Central memory CD8-positive, alpha-beta T cell (primary cell): ENCODE data around the gene CAMK2B.

Experiments
- ATAC-seq: fragments of 150-1000 bp; cut with Tn5 transposase; replicated peaks from 2 replicates; pipeline ENCODE4 v1.10.0; 2022; ENCODE audit warnings: mild to moderate bottlenecking, moderate FRiP score, moderate number of reproducible peaks; ENCODE audit not compliant: poor library complexity, severe bottlenecking; ENCODE audit errors: extremely low read depth
- DNase-seq, 2 donors: peaks; one replicate each; pipeline ENCODE4 v3.0.0; 2021; ENCODE audit warnings: low spot score in 2 of 2
- H3K27ac Mint-ChIP-seq: one replicate; pipeline ENCODE4 v1.8.0; 2022; ENCODE audit warnings: low read depth, mild to moderate bottlenecking, moderate library complexity, mixed read lengths
- H3K27me3 Mint-ChIP-seq: one replicate; pipeline ENCODE4 v1.8.0; 2022; ENCODE audit warnings: mixed read lengths
- H3K36me3 Mint-ChIP-seq: one replicate; pipeline ENCODE4 v1.8.0; 2022; ENCODE audit warnings: mild to moderate bottlenecking, moderate library complexity, mixed read lengths; ENCODE audit not compliant: insufficient read depth
- H3K4me1 Mint-ChIP-seq: one replicate; pipeline ENCODE4 v1.8.0; 2022; ENCODE audit warnings: mixed read lengths
- H3K4me3 Mint-ChIP-seq: one replicate; pipeline ENCODE4 v1.8.0; 2022; ENCODE audit warnings: mild to moderate bottlenecking, moderate library complexity, mixed read lengths
- H3K9me3 Mint-ChIP-seq: one replicate; pipeline ENCODE4 v1.8.0; 2022; ENCODE audit warnings: mixed read lengths

The CAMK2B gene

GRCh38 chr7:44292876-44293560 lies 32.4 kb downstream of the CAMK2B start:
- no peak overlapping the region for H3K4me3 Mint-ChIP-seq
- H3K27ac Mint-ChIP-seq, result no peak overlapping the region
- H3K9me3 Mint-ChIP-seq, result no peaks in the 10 kb centered on the region
- peaks cover 2% of the 10 kb centered on the region for H3K36me3 Mint-ChIP-seq
- H3K27me3 Mint-ChIP-seq, result peaks cover 86% of the 10 kb centered on the region
- ATAC-seq (no peak), DNase-seq (peak; percentile 1 to 9)
- H3K4me1 Mint-ChIP-seq, result no peaks in the 10 kb centered on the region

GRCh38 chr7:44292420-44292817 lies 33.0 kb downstream of the CAMK2B start:
- DNase-seq (peak in 1 of 2 donors; percentile 1), ATAC-seq (no peak)
- H3K27me3 Mint-ChIP-seq, result peaks cover 80% of the 10 kb centered on the region
- no peaks in the 10 kb centered on the region for H3K4me1 Mint-ChIP-seq
- peaks cover 2% of the 10 kb centered on the region for H3K36me3 Mint-ChIP-seq
- H3K9me3 Mint-ChIP-seq, result no peaks in the 10 kb centered on the region
- no peak overlapping the region for H3K27ac Mint-ChIP-seq
- no peak overlapping the region for H3K4me3 Mint-ChIP-seq

- DNase-seq (peak; percentile 3 to 7), ATAC-seq (no peak)
- no peaks in the 10 kb centered on the region for H3K4me1 Mint-ChIP-seq
- peaks cover 2% of the 10 kb centered on the region for H3K36me3 Mint-ChIP-seq
- H3K27ac Mint-ChIP-seq, result no peak overlapping the region
- H3K27me3 Mint-ChIP-seq, result peaks cover 75% of the 10 kb centered on the region
- no peak overlapping the region for H3K4me3 Mint-ChIP-seq
- no peaks in the 10 kb centered on the region for H3K9me3 Mint-ChIP-seq
Observed at GRCh38 chr7:44291733-44292419, 33.5 kb downstream of the CAMK2B start.

- Mint-ChIP-seq H3K27ac (no peak overlapping the region), H3K36me3 (peaks cover 2% of the 10 kb centered on the region), H3K9me3 (no peaks in the 10 kb centered on the region), H3K4me1 (no peaks in the 10 kb centered on the region), H3K4me3 (no peak overlapping the region), H3K27me3 (peaks cover 68% of the 10 kb centered on the region)
- peak in 1 of 2 donors; percentile 12 for DNase-seq
- no peak for ATAC-seq
Observed at GRCh38 chr7:44291066-44291732, 34.2 kb downstream of the CAMK2B start.

GRCh38 chr7:44290252-44290620 lies 35.2 kb downstream of the CAMK2B start:
- no peak overlapping the region for H3K27ac Mint-ChIP-seq
- no peaks in the 10 kb centered on the region for H3K9me3 Mint-ChIP-seq
- peaks cover 59% of the 10 kb centered on the region for H3K27me3 Mint-ChIP-seq
- H3K36me3 Mint-ChIP-seq, result peaks cover 2% of the 10 kb centered on the region
- no peaks in the 10 kb centered on the region for H3K4me1 Mint-ChIP-seq
- ATAC-seq, result no peak
- no peak for DNase-seq
- H3K4me3 Mint-ChIP-seq, result no peak overlapping the region

- peaks cover 2% of the 10 kb centered on the region for H3K36me3 Mint-ChIP-seq
- H3K9me3 Mint-ChIP-seq, result no peaks in the 10 kb centered on the region
- no peak for ATAC-seq
- H3K4me3 Mint-ChIP-seq, result no peak overlapping the region
- no peak for DNase-seq
- no peak overlapping the region for H3K27ac Mint-ChIP-seq
- H3K4me1 Mint-ChIP-seq, result no peaks in the 10 kb centered on the region
- H3K27me3 Mint-ChIP-seq, result peaks cover 53% of the 10 kb centered on the region
Observed at GRCh38 chr7:44289341-44290251, 35.8 kb downstream of the CAMK2B start.

GRCh38 chr7:44288811-44289340 lies 36.5 kb downstream of the CAMK2B start:
- Mint-ChIP-seq H3K9me3 (no peaks in the 10 kb centered on the region), H3K4me3 (no peak overlapping the region), H3K27me3 (peaks cover 46% of the 10 kb centered on the region), H3K27ac (no peak overlapping the region), H3K36me3 (peaks cover 4% of the 10 kb centered on the region), H3K4me1 (no peaks in the 10 kb centered on the region)
- DNase-seq, result no peak
- no peak for ATAC-seq

GRCh38 chr7:44288381-44288685 lies 37.1 kb downstream of the CAMK2B start:
- ATAC-seq (no peak), DNase-seq (no peak)
- no peaks in the 10 kb centered on the region for H3K4me1 Mint-ChIP-seq
- peaks cover 41% of the 10 kb centered on the region for H3K27me3 Mint-ChIP-seq
- no peak overlapping the region for H3K4me3 Mint-ChIP-seq
- H3K36me3 Mint-ChIP-seq, result peaks cover 4% of the 10 kb centered on the region
- H3K27ac Mint-ChIP-seq, result no peak overlapping the region
- H3K9me3 Mint-ChIP-seq, result no peaks in the 10 kb centered on the region

GRCh38 chr7:44287488-44288380 lies 37.7 kb downstream of the CAMK2B start:
- no peak for DNase-seq
- Mint-ChIP-seq H3K27me3 (peaks cover 35% of the 10 kb centered on the region), H3K36me3 (peaks cover 4% of the 10 kb centered on the region), H3K9me3 (no peaks in the 10 kb centered on the region), H3K4me3 (no peak overlapping the region), H3K27ac (peak overlapping the region; percentile 37), H3K4me1 (no peaks in the 10 kb centered on the region)
- no peak for ATAC-seq

GRCh38 chr7:44286618-44287487 lies 38.5 kb downstream of the CAMK2B start:
- no peaks in the 10 kb centered on the region for H3K9me3 Mint-ChIP-seq
- H3K27ac Mint-ChIP-seq, result peak overlapping the region; percentile 37
- H3K4me1 Mint-ChIP-seq, result no peaks in the 10 kb centered on the region
- peaks cover 26% of the 10 kb centered on the region for H3K27me3 Mint-ChIP-seq
- no peak for DNase-seq
- ATAC-seq, result no peak
- H3K36me3 Mint-ChIP-seq, result peaks cover 2% of the 10 kb centered on the region
- no peak overlapping the region for H3K4me3 Mint-ChIP-seq

- Mint-ChIP-seq H3K27me3 (peaks cover 19% of the 10 kb centered on the region), H3K4me1 (no peaks in the 10 kb centered on the region), H3K4me3 (no peak overlapping the region), H3K9me3 (no peaks in the 10 kb centered on the region), H3K27ac (no peak overlapping the region), H3K36me3 (peaks cover 2% of the 10 kb centered on the region)
- ATAC-seq (no peak), DNase-seq (no peak)
Observed at GRCh38 chr7:44286182-44286617, 39.2 kb downstream of the CAMK2B start.
